H9 (cell line): ENCODE measurements around the gene MROH2B. TPM values are rescaled to one million over a fixed set of nuclear protein-coding genes. Genes with fewer than 3 reads are reported as not detected.

ENCODE experiments used
- DNase-seq: peaks from one replicate; pipeline ENCODE4 v3.0.0-alpha.2; 2017
- H2AFZ ChIP-seq: one replicate; pipeline ENCODE4 v1.6.1; 2013; ENCODE audit warnings: mild to moderate bottlenecking, low read length, control low read depth, moderate library complexity
- H2AK5ac ChIP-seq: 2 replicates; pipeline ENCODE4 v1.6.1; 2013; ENCODE audit warnings: low read length, control low read depth, mixed read lengths; ENCODE audit not compliant: insufficient read length
- H2BK120ac ChIP-seq: one replicate; pipeline ENCODE4 v1.6.1; 2013; ENCODE audit warnings: low read depth, mild to moderate bottlenecking, low read length, control low read depth, inconsistent platforms; ENCODE audit not compliant: poor library complexity, severe bottlenecking
- H2BK12ac ChIP-seq: 2 replicates; pipeline ENCODE4 v1.6.1; 2013; ENCODE audit warnings: low read length, control low read depth, mixed read lengths, low read depth; ENCODE audit not compliant: insufficient read length
- H2BK15ac ChIP-seq: 2 replicates; pipeline ENCODE4 v1.6.1; 2013; ENCODE audit warnings: low read depth, low read length, control low read depth
- H2BK20ac ChIP-seq: one replicate; pipeline ENCODE4 v1.6.1; 2013; ENCODE audit warnings: low read depth, mild to moderate bottlenecking, low read length, control low read depth, inconsistent platforms; ENCODE audit not compliant: poor library complexity, severe bottlenecking
- H2BK5ac ChIP-seq: 2 replicates; pipeline ENCODE4 v1.6.1; 2013; ENCODE audit warnings: low read length, control low read depth, mixed read lengths; ENCODE audit not compliant: insufficient read length
- H3K14ac ChIP-seq: 2 replicates; pipeline ENCODE4 v1.6.1; 2013; ENCODE audit warnings: low read length, control low read depth; ENCODE audit not compliant: insufficient read depth
- H3K18ac ChIP-seq: 2 replicates; pipeline ENCODE4 v1.6.1; 2013; ENCODE audit warnings: low read depth, mild to moderate bottlenecking, mixed read lengths, low read length, control low read depth; ENCODE audit not compliant: insufficient read length
- H3K23ac ChIP-seq: 2 replicates; pipeline ENCODE4 v1.6.1; 2013; ENCODE audit warnings: low read length, control low read depth, mixed read lengths, low read depth; ENCODE audit not compliant: insufficient read length
- H3K23me2 ChIP-seq: 2 replicates; pipeline ENCODE4 v1.6.1; 2013; ENCODE audit warnings: low read depth, mild to moderate bottlenecking, mixed read lengths, low read length, control low read depth; ENCODE audit not compliant: insufficient read length, poor library complexity, severe bottlenecking
- H3K27ac ChIP-seq: 2 replicates; pipeline ENCODE4 v1.5.1; 2013; ENCODE audit warnings: low read length, control low read depth, mixed read lengths, low read depth; ENCODE audit not compliant: insufficient read length
- H3K27me3 ChIP-seq: 2 replicates; pipeline ENCODE4 v1.6.1; 2013; ENCODE audit warnings: low read length, control low read depth, inconsistent platforms; ENCODE audit not compliant: insufficient read depth
- H3K4ac ChIP-seq: 2 replicates; pipeline ENCODE4 v1.6.1; 2013; ENCODE audit warnings: low read depth, mild to moderate bottlenecking, control low read depth, inconsistent platforms, low read length, moderate library complexity
- H3K4me1 ChIP-seq: 2 replicates; pipeline ENCODE4 v1.6.1; 2013; ENCODE audit warnings: low read length, control low read depth, inconsistent platforms; ENCODE audit not compliant: insufficient read depth
- H3K4me2 ChIP-seq: 2 replicates; pipeline ENCODE4 v1.6.1; 2013; ENCODE audit warnings: low read length, control low read depth, mixed read lengths; ENCODE audit not compliant: insufficient read length, insufficient read depth
- H3K56ac ChIP-seq: 2 replicates; pipeline ENCODE4 v1.6.1; 2013; ENCODE audit warnings: low read depth, mild to moderate bottlenecking, mixed read lengths, low read length, control low read depth; ENCODE audit not compliant: insufficient read length
- H3K79me1 ChIP-seq: 2 replicates; pipeline ENCODE4 v1.6.1; 2013; ENCODE audit warnings: low read depth, mild to moderate bottlenecking, moderate library complexity, low read length, control low read depth, inconsistent platforms; ENCODE audit not compliant: insufficient read depth, poor library complexity, severe bottlenecking
- H3K79me2 ChIP-seq: 2 replicates; pipeline ENCODE4 v1.6.1; 2013; ENCODE audit warnings: low read length, control low read depth, inconsistent platforms; ENCODE audit not compliant: insufficient read depth
- H3K9ac ChIP-seq: 2 replicates; pipeline ENCODE4 v1.6.1; 2013; ENCODE audit warnings: low read length, control low read depth, mixed read lengths; ENCODE audit not compliant: insufficient read length; ENCODE audit errors: extremely low read depth
- H3K9me3 ChIP-seq: one replicate; pipeline ENCODE4 v1.6.1; 2013; ENCODE audit warnings: low read depth, low read length, inconsistent platforms; ENCODE audit not compliant: control insufficient read depth
- H3T11ph ChIP-seq: one replicate; pipeline ENCODE4 v1.6.1; 2013; ENCODE audit warnings: mild to moderate bottlenecking, low read length, control low read depth, inconsistent platforms
- H4K20me1 ChIP-seq: one replicate; pipeline ENCODE4 v1.6.1; 2013; ENCODE audit not compliant: control insufficient read depth, insufficient read length, insufficient read depth
- H4K5ac ChIP-seq: 2 replicates; pipeline ENCODE4 v1.6.1; 2013; ENCODE audit warnings: low read depth, mild to moderate bottlenecking, mixed read lengths, low read length, control low read depth; ENCODE audit not compliant: insufficient read length
- H4K8ac ChIP-seq: replicated peaks from 2 replicates; pipeline ENCODE4 v1.6.1; 2013; ENCODE audit warnings: low read length, control low read depth, mixed read lengths, low read depth; ENCODE audit not compliant: insufficient read length
- H4K91ac ChIP-seq: 2 replicates; pipeline ENCODE4 v1.6.1; 2013; ENCODE audit warnings: low read depth, mild to moderate bottlenecking, moderate library complexity, mixed read lengths, low read length, control low read depth; ENCODE audit not compliant: insufficient read length
- H3K27ac Mint-ChIP-seq, 3 experiments: 2 replicates in 2 of 3; 3 replicates in 1 of 3; pipeline ENCODE4 v1.8.0; 2020 to 2021; ENCODE audit warnings: mixed read lengths in 3 of 3, mild to moderate bottlenecking in 1 of 3, moderate library complexity in 1 of 3
- H3K27me3 Mint-ChIP-seq: 2 replicates; pipeline ENCODE4 v1.8.0; 2021; ENCODE audit warnings: low read depth, mild to moderate bottlenecking, moderate library complexity, mixed read lengths
- H3K36me3 Mint-ChIP-seq, 3 experiments: 2 replicates in 2 of 3; 3 replicates in 1 of 3; pipeline ENCODE4 v1.8.0; 2020 to 2021; ENCODE audit warnings: low read depth in 3 of 3, mixed read lengths in 3 of 3; ENCODE audit not compliant: insufficient read depth in 1 of 3
- H3K4me1 Mint-ChIP-seq, 2 experiments: 2 replicates each; pipeline ENCODE4 v1.8.0; 2020; ENCODE audit warnings: mixed read lengths in 2 of 2
- H3K4me3 Mint-ChIP-seq, 2 experiments: 2 replicates in 1 of 2; 3 replicates in 1 of 2; pipeline ENCODE4 v1.8.0; 2020 to 2021; ENCODE audit warnings: mild to moderate bottlenecking in 2 of 2, mixed read lengths in 2 of 2, moderate library complexity in 1 of 2
- H3K9me3 Mint-ChIP-seq, 2 experiments: 2 replicates in 1 of 2; 3 replicates in 1 of 2; pipeline ENCODE4 v1.8.0; 2020; ENCODE audit warnings: mild to moderate bottlenecking in 2 of 2, mixed read lengths in 2 of 2, moderate library complexity in 1 of 2
- WGBS: extraction: QIAGEN DNeasy Blood & Tissue Kit; methylation state at CpG from one replicate; pipeline ENCODE4 v1.1.7; 2013; ENCODE audit warnings: missing lambda C conversion rate, low lambda C conversion rate, mixed read lengths; ENCODE audit not compliant: insufficient read length; ENCODE audit errors: extremely low coverage; 5-methylcytosine and 5-hydroxymethylcytosine counted together
- total RNA-seq: library from RNA; stranded (reverse); gene quantifications from 2 replicates; pipeline ENCODE4 v1.2.1, GENCODE V29; 2021
- TF ChIP-seq, protein P1 (sequence below): fragments of 200-600 bp; sonication (generic); conservative IDR thresholded peaks from 3 replicates; pipeline ENCODE4 v1.8.0; 2021; ENCODE audit warnings: antibody characterized with exemption, mild to moderate bottlenecking

The MROH2B gene
- total RNA-seq, 1 experiment from 2014 or later: not detected

DNA sequence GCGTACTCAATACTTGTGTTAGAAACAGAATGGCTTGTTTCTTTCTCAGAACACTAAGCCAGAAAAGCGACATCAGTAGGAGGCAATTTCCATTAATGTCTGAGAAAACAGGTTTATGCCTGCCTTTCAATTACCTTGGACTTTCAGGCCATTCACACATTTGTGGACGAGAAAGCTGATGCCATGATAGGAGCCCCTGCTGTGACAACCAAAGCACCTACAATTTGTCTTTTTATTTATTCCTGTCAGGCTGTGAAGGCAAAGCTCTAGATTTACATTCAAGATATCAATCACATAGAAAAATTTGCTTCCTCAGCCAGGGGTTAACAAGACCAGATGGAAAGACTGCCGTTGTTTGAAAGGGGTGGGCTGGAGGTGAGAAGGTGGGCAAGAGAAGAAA, 85.6 kb downstream of the MROH2B start:
- H3K79me1 ChIP-seq: no peaks in the 10 kb centered on the region
- no peak overlapping the region for H3K4me2 ChIP-seq
- no peaks in the 10 kb centered on the region for H3K4me1 ChIP-seq
- no peaks in the 10 kb centered on the region for H3K4me1 Mint-ChIP-seq
- H3K9me3 ChIP-seq: no peaks in the 10 kb centered on the region
- H4K8ac ChIP-seq: no peak overlapping the region
- no peak overlapping the region for H3K14ac ChIP-seq
- no peak overlapping the region for H2BK20ac ChIP-seq
- no peak overlapping the region for H2BK12ac ChIP-seq
- no peak overlapping the region for H3K56ac ChIP-seq
- no peak overlapping the region for H2BK120ac ChIP-seq
- H3K4me3 Mint-ChIP-seq: no peak overlapping the region
- no peak overlapping the region for H3T11ph ChIP-seq
- H4K91ac ChIP-seq: no peak overlapping the region
- H3K23ac ChIP-seq: no peak overlapping the region
- H3K9me3 Mint-ChIP-seq: no peaks in the 10 kb centered on the region; a peak in 3 of 5 replicates
- H4K20me1 ChIP-seq: no peaks in the 10 kb centered on the region
- H3K9ac ChIP-seq: no peak overlapping the region
- H3K18ac ChIP-seq: no peak overlapping the region
- WGBS: no CpG with 5 or more reads among the region's 4 CpGs
- no peak overlapping the region for H2BK5ac ChIP-seq
- no peaks in the 10 kb centered on the region for H3K79me2 ChIP-seq
- no peak overlapping the region for H2AFZ ChIP-seq
- no peak overlapping the region for H2AK5ac ChIP-seq
- H3K27ac Mint-ChIP-seq: no peak overlapping the region
- no peaks in the 10 kb centered on the region; the same call in 1 of the 2 replicates for H3K27me3 Mint-ChIP-seq
- H3K23me2 ChIP-seq: no peaks in the 10 kb centered on the region
- no peak overlapping the region for H2BK15ac ChIP-seq
- TF ChIP-seq, protein P1, sequence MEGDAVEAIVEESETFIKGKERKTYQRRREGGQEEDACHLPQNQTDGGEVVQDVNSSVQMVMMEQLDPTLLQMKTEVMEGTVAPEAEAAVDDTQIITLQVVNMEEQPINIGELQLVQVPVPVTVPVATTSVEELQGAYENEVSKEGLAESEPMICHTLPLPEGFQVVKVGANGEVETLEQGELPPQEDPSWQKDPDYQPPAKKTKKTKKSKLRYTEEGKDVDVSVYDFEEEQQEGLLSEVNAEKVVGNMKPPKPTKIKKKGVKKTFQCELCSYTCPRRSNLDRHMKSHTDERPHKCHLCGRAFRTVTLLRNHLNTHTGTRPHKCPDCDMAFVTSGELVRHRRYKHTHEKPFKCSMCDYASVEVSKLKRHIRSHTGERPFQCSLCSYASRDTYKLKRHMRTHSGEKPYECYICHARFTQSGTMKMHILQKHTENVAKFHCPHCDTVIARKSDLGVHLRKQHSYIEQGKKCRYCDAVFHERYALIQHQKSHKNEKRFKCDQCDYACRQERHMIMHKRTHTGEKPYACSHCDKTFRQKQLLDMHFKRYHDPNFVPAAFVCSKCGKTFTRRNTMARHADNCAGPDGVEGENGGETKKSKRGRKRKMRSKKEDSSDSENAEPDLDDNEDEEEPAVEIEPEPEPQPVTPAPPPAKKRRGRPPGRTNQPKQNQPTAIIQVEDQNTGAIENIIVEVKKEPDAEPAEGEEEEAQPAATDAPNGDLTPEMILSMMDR: no peak
- no peak overlapping the region for H4K5ac ChIP-seq
- DNase-seq: no peak
- H3K27me3 ChIP-seq: no peaks in the 10 kb centered on the region
- no peak overlapping the region for H3K4ac ChIP-seq
- H3K27ac ChIP-seq: no peak overlapping the region
- no peaks in the 10 kb centered on the region for H3K36me3 Mint-ChIP-seq
